SK-N-MC (cell line): ENCODE data around the gene ADGRL1.

Source experiments
- EZH2 ChIP-seq: fragments of 200-600 bp; sonication (generic); IDR thresholded peaks from one replicate; pipeline ENCODE4 v1.6.1; 2017; ENCODE audit warnings: antibody characterized with exemption
- FOXP2 ChIP-seq: optimal IDR thresholded peaks from 2 replicates; pipeline ENCODE3; 2011; ENCODE audit warnings: mild to moderate bottlenecking, moderate library complexity; ENCODE audit not compliant: insufficient read depth; ENCODE audit errors: extremely low read length, control extremely low read depth
- POLR2AphosphoS5 ChIP-seq: IDR thresholded peaks from 2 replicates; pipeline ENCODE4 v1.6.1; 2012; ENCODE audit warnings: mild to moderate bottlenecking, low read depth, low read length, borderline replicate concordance

DNA sequence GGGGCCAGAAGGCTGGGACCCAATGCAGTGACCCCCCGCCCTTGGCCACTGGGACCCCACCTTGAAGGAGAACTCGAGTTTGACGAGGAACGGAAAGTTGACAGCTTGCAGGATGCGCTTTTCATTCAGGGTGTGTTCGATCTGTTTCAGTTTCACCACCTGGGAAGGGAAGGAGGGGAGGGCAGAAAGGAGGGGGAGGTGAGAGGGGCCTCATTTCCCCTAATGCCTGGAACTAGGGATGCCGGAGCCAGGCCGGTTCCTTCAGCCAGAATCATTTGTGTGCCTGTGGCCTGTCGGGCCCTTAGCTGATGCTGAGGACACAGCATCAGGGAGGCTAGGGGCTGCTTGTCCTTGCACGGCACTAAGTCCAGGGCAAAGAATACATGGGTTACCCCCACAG, 103.2 kb downstream of the ADGRL1 start:
- TF ChIP-seq EZH2 = no peak
- TF ChIP-seq POLR2AphosphoS5 = no peak
- TF ChIP-seq FOXP2 = no peak
